Measurements from ENCODE around the gene PIGT.
A peak's percentile ranks its signal among the peaks of the same experiment; 100 is the strongest.

The PIGT gene

GRCh38 chr20:45432294-45432693 lies 16.4 kb downstream of the PIGT start:
- DNase-seq: no peak

- DNase-seq: no peak
These were observed 17.4 kb downstream of the PIGT start for GRCh38 chr20:45433316-45433715.

- no peak for DNase-seq
These were observed 18.0 kb downstream of the PIGT start for GRCh38 chr20:45433976-45434375.

GRCh38 chr20:45436732-45437485 lies 21.0 kb downstream of the PIGT start:
- peak; percentile 95 for DNase-seq

- DNase-seq: no peak
These were observed 24.5 kb downstream of the PIGT start for GRCh38 chr20:45440424-45440823.

GRCh38 chr20:45440891-45441685 lies 25.1 kb downstream of the PIGT start:
- DNase-seq: no peak

GRCh38 chr20:45441746-45442145 lies 25.8 kb downstream of the PIGT start:
- DNase-seq: no peak

GRCh38 chr20:45444050-45444449 lies 28.1 kb downstream of the PIGT start:
- DNase-seq: no peak

GRCh38 chr20:45445805-45446562 lies 30.0 kb downstream of the PIGT start:
- peak; percentile 69 for DNase-seq

- peak; percentile 45 for DNase-seq
These were observed 32.3 kb downstream of the PIGT start for GRCh38 chr20:45448270-45448669.

GRCh38 chr20:45449528-45449927 lies 33.6 kb downstream of the PIGT start:
- DNase-seq: no peak

- DNase-seq: no peak
These were observed 34.3 kb downstream of the PIGT start for GRCh38 chr20:45450097-45450818.

- DNase-seq: no peak
These were observed 36.3 kb downstream of the PIGT start for GRCh38 chr20:45452238-45452637.

GRCh38 chr20:45452772-45453691 lies 37.1 kb downstream of the PIGT start:
- no peak for DNase-seq

GRCh38 chr20:45456632-45457031 lies 40.7 kb downstream of the PIGT start:
- DNase-seq: no peak

GRCh38 chr20:45459606-45460005 lies 43.7 kb downstream of the PIGT start:
- DNase-seq: no peak

- no peak for DNase-seq
These were observed 45.3 kb downstream of the PIGT start for GRCh38 chr20:45461225-45461624.

GRCh38 chr20:45462711-45463509 lies 47.0 kb downstream of the PIGT start:
- no peak for DNase-seq

GRCh38 chr20:45463709-45464108 lies 47.8 kb downstream of the PIGT start:
- no peak for DNase-seq

- DNase-seq: no peak
These were observed 49.7 kb downstream of the PIGT start for GRCh38 chr20:45465491-45466266.

Measured in activated effector memory CD4-positive, alpha-beta T cell treated with anti-CD3 and anti-CD28 coated beads, Interleukin-2, amount 50 U/mL, for 16 hours (primary cell).